Activated naive CD8-positive, alpha-beta T cell treated with anti-CD3 and anti-CD28 coated beads, Interleukin-2, amount 50 U/mL, for 24 hours (primary cell): ENCODE data around the gene LPCAT3.
A peak's percentile ranks its signal among the peaks of the same experiment; 100 is the strongest.

Experiments
- ATAC-seq: fragments of 150-1000 bp; cut with Tn5 transposase; one replicate; pipeline ENCODE4 v1.10.0; 2021
- DNase-seq: peaks from one replicate; pipeline ENCODE4 v3.0.0; 2021
- H3K27ac Mint-ChIP-seq: one replicate; pipeline ENCODE4 v1.8.0; 2021; ENCODE audit warnings: mild to moderate bottlenecking, mixed read lengths
- H3K27me3 Mint-ChIP-seq: one replicate; pipeline ENCODE4 v1.8.0; 2021; ENCODE audit warnings: mixed read lengths
- H3K36me3 Mint-ChIP-seq: one replicate; pipeline ENCODE4 v1.8.0; 2021; ENCODE audit warnings: low read depth, mixed read lengths
- H3K4me1 Mint-ChIP-seq: one replicate; pipeline ENCODE4 v1.8.0; 2021; ENCODE audit warnings: mixed read lengths
- H3K4me3 Mint-ChIP-seq: one replicate; pipeline ENCODE4 v1.8.0; 2021; ENCODE audit warnings: mild to moderate bottlenecking, moderate library complexity, mixed read lengths
- H3K9me3 Mint-ChIP-seq: one replicate; pipeline ENCODE4 v1.8.0; 2021; ENCODE audit warnings: mixed read lengths

LPCAT3 gene

GRCh38 chr12:6951551-6952120 lies 66.6 kb downstream of the LPCAT3 start:
- DNase-seq (no peak), ATAC-seq (no peak)
- Mint-ChIP-seq H3K27ac (peak overlapping the region; percentile 99), H3K4me1 (peaks cover 78% of the 10 kb centered on the region), H3K4me3 (peak overlapping the region; percentile 93), H3K27me3 (peaks cover 5% of the 10 kb centered on the region), H3K36me3 (peaks cover 47% of the 10 kb centered on the region), H3K9me3 (no peaks in the 10 kb centered on the region)

GRCh38 chr12:6950811-6951540 lies 67.3 kb downstream of the LPCAT3 start, which contains the start of gene PTPN6:
PTPN6 (plus strand) TSS chr12:6951356; CDS start chr12:6951513, 157 bp downstream.
- Mint-ChIP-seq H3K27me3 (peaks cover 5% of the 10 kb centered on the region), H3K27ac (peak within 1 kb of the TSS; percentile 99), H3K4me1 (peaks cover 78% of the 10 kb centered on the region), H3K9me3 (no peaks in the 10 kb centered on the region), H3K36me3 (peaks cover 40% of the 10 kb centered on the region), H3K4me3 (peak within 1 kb of the TSS; percentile 93)
- DNase-seq (peak; percentile 78), ATAC-seq (peak; percentile 39)

GRCh38 chr12:6950401-6950801 lies 67.9 kb downstream of the LPCAT3 start:
- H3K4me3 Mint-ChIP-seq, result peak overlapping the region; percentile 93
- peak overlapping the region; percentile 99 for H3K27ac Mint-ChIP-seq
- DNase-seq, result peak; percentile 51
- no peak for ATAC-seq
- no peaks in the 10 kb centered on the region for H3K9me3 Mint-ChIP-seq
- H3K27me3 Mint-ChIP-seq, result peaks cover 5% of the 10 kb centered on the region
- peaks cover 78% of the 10 kb centered on the region for H3K4me1 Mint-ChIP-seq
- H3K36me3 Mint-ChIP-seq, result peaks cover 35% of the 10 kb centered on the region

- DNase-seq (peak; percentile 50), ATAC-seq (peak; percentile 0)
- Mint-ChIP-seq H3K4me1 (peaks cover 77% of the 10 kb centered on the region), H3K36me3 (peaks cover 30% of the 10 kb centered on the region), H3K27me3 (peaks cover 4% of the 10 kb centered on the region), H3K9me3 (no peaks in the 10 kb centered on the region), H3K4me3 (peak overlapping the region; percentile 63), H3K27ac (peak overlapping the region; percentile 99)
Observed at GRCh38 chr12:6948873-6949594, 69.2 kb downstream of the LPCAT3 start.

- Mint-ChIP-seq H3K4me3 (peak overlapping the region; percentile 87), H3K36me3 (peaks cover 16% of the 10 kb centered on the region), H3K27me3 (no peaks in the 10 kb centered on the region), H3K4me1 (peaks cover 81% of the 10 kb centered on the region), H3K27ac (peak overlapping the region; percentile 99), H3K9me3 (no peaks in the 10 kb centered on the region)
- ATAC-seq (no peak), DNase-seq (no peak)
Observed at GRCh38 chr12:6947615-6948014, 70.7 kb downstream of the LPCAT3 start.

GRCh38 chr12:6946920-6947374 lies 71.3 kb downstream of the LPCAT3 start:
- Mint-ChIP-seq H3K36me3 (peaks cover 13% of the 10 kb centered on the region), H3K4me3 (peak overlapping the region; percentile 87), H3K27me3 (no peaks in the 10 kb centered on the region), H3K4me1 (peaks cover 87% of the 10 kb centered on the region), H3K9me3 (no peaks in the 10 kb centered on the region), H3K27ac (peak overlapping the region; percentile 99)
- DNase-seq (no peak), ATAC-seq (no peak)

GRCh38 chr12:6946033-6946919 lies 72.0 kb downstream of the LPCAT3 start:
- H3K4me3 Mint-ChIP-seq, result peak overlapping the region; percentile 87
- no peaks in the 10 kb centered on the region for H3K9me3 Mint-ChIP-seq
- H3K27ac Mint-ChIP-seq, result peak overlapping the region; percentile 99
- ATAC-seq (peak; percentile 13), DNase-seq (peak; percentile 69)
- H3K4me1 Mint-ChIP-seq, result peaks cover 87% of the 10 kb centered on the region
- H3K36me3 Mint-ChIP-seq, result peaks cover 13% of the 10 kb centered on the region
- H3K27me3 Mint-ChIP-seq, result no peaks in the 10 kb centered on the region

- peak overlapping the region; percentile 99 for H3K27ac Mint-ChIP-seq
- H3K9me3 Mint-ChIP-seq, result no peaks in the 10 kb centered on the region
- H3K4me1 Mint-ChIP-seq, result peaks cover 82% of the 10 kb centered on the region
- DNase-seq, result no peak
- no peaks in the 10 kb centered on the region for H3K27me3 Mint-ChIP-seq
- no peak for ATAC-seq
- H3K36me3 Mint-ChIP-seq, result peaks cover 15% of the 10 kb centered on the region
- H3K4me3 Mint-ChIP-seq, result peak overlapping the region; percentile 87
Observed at GRCh38 chr12:6945613-6946012, 72.7 kb downstream of the LPCAT3 start.

- DNase-seq, result peak; percentile 88
- Mint-ChIP-seq H3K4me3 (peak overlapping the region; percentile 87), H3K27me3 (no peaks in the 10 kb centered on the region), H3K27ac (peak overlapping the region; percentile 99), H3K4me1 (peaks cover 75% of the 10 kb centered on the region), H3K9me3 (no peaks in the 10 kb centered on the region), H3K36me3 (peaks cover 20% of the 10 kb centered on the region)
- ATAC-seq, result peak; percentile 42
Observed at GRCh38 chr12:6944381-6945186, 73.7 kb downstream of the LPCAT3 start.

GRCh38 chr12:6943722-6944380 lies 74.4 kb downstream of the LPCAT3 start, which contains the start of the genes C12orf57 and RNU7-1:
C12orf57 (plus strand) TSS chr12:6944022; CDS start chr12:6944122, 100 bp downstream.
RNU7-1 (plus strand) TSS chr12:6943816.
- peaks cover 24% of the 10 kb centered on the region for H3K36me3 Mint-ChIP-seq

GRCh38 chr12:6943389-6943721 lies 74.9 kb downstream of the LPCAT3 start:
- Mint-ChIP-seq H3K4me3 (peak overlapping the region; percentile 87), H3K9me3 (no peaks in the 10 kb centered on the region), H3K4me1 (peaks cover 70% of the 10 kb centered on the region), H3K27me3 (no peaks in the 10 kb centered on the region), H3K36me3 (peaks cover 24% of the 10 kb centered on the region), H3K27ac (peak overlapping the region; percentile 99)
- ATAC-seq (peak; percentile 23), DNase-seq (peak; percentile 74)

More at GRCh38 chr12:6943722-6944380, 74.4 kb downstream of the LPCAT3 start, which contains the start of the genes C12orf57 and RNU7-1:
- H3K4me3 Mint-ChIP-seq, result peak within 1 kb of the TSS; percentile 87
- H3K9me3 Mint-ChIP-seq, result no peaks in the 10 kb centered on the region
- DNase-seq (peak; percentile 85), ATAC-seq (peak; percentile 77)
- H3K27ac Mint-ChIP-seq, result peak within 1 kb of the TSS; percentile 99
- H3K4me1 Mint-ChIP-seq, result peaks cover 74% of the 10 kb centered on the region
- no peaks in the 10 kb centered on the region for H3K27me3 Mint-ChIP-seq

GRCh38 chr12:6942331-6942665 lies 76.0 kb downstream of the LPCAT3 start:
- Mint-ChIP-seq H3K27ac (peak overlapping the region; percentile 99), H3K27me3 (no peaks in the 10 kb centered on the region), H3K4me1 (peaks cover 62% of the 10 kb centered on the region), H3K9me3 (no peaks in the 10 kb centered on the region), H3K4me3 (peak overlapping the region; percentile 25), H3K36me3 (peaks cover 28% of the 10 kb centered on the region)
- no peak for ATAC-seq
- DNase-seq, result peak; percentile 6

- Mint-ChIP-seq H3K36me3 (peaks cover 29% of the 10 kb centered on the region), H3K4me1 (peaks cover 59% of the 10 kb centered on the region), H3K4me3 (no peak overlapping the region), H3K9me3 (no peaks in the 10 kb centered on the region), H3K27ac (no peak overlapping the region), H3K27me3 (no peaks in the 10 kb centered on the region)
- DNase-seq, result peak; percentile 3
- no peak for ATAC-seq
Observed at GRCh38 chr12:6941782-6942181, 76.5 kb downstream of the LPCAT3 start.
